NCI-H446 (cell line): Measurements from ENCODE around the gene TMC8.
A peak's percentile ranks its signal among the peaks of the same experiment; 100 is the strongest.
"Not testable (repeated sequence)": the region's sequence is repeated elsewhere in the genome, so short reads cannot be mapped to it uniquely, and the experiment has no call there.

Source experiments
- DNase-seq, 2 experiments: peaks; one replicate each; lab custom pipeline; 2025; lab: John Stamatoyannopoulos, UW

The TMC8 gene

DNA sequence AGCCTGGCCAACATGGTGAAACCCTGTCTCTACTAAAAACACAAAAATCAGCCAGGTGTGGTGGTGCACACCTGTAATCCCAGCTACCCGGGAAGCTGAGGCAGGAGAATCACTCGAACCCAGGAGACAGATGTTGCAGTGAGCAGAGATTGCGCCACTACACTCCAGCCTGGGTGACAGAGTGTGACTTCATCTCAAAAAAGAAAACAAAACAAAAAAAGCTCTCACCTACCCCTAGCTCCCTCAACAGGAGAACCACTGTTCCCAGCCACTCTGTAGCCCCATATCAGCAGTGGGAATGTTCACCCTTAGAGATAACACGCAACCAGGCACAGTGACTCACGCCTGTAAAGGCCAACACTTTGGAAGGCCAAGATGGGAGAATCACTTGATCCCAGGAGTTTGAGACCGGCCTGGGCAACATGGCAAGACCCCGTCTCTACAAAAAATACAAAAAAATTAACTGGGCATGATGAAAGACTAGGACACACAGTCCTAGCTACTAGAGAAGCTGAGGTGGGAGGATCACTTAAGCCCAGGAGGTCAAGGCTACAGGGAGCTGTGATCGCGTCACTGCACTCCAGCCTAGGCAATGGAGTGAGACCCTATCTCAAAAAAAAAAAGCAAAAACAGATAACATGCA is 5.4 kb downstream of the TMC8 start:
- DNase-seq = no peak

DNA sequence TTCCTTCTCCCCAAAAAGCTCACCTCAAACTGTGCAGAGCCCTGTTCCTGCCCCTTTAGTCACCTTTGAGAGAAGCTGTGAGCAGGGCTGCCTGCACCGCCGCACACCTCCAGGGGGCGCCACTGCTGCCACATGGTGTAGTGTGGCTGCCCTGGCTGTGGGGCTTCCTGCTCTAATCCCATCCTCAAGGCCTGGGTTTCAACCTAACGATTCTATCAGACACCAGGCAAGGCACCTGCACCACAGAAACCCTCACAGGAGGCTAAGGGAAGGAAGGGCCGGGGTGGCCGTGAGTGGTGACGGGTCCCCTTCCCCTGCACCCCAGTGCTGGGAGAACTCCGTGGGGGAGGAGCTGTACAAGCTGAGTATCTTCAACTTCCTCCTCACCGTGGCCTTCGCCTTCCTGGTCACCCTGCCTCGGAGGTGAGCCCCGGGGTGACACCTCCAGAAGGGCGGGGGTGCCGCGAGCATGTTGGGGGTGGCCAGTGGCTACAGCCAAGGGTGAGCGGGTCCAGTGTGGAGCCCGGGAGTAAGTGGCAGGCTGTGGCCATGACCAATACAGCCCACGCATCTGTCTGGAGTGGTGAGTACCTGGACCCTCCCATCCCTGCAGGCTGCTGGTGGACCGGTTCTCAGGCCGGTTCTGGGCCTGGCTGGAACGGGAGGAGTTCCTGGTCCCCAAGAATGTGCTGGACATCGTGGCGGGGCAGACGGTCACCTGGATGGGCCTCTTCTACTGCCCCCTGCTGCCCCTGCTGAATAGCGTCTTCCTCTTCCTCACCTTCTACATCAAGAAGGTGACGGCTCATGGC is 7.0 kb downstream of the TMC8 start:
- no peak for DNase-seq

DNA sequence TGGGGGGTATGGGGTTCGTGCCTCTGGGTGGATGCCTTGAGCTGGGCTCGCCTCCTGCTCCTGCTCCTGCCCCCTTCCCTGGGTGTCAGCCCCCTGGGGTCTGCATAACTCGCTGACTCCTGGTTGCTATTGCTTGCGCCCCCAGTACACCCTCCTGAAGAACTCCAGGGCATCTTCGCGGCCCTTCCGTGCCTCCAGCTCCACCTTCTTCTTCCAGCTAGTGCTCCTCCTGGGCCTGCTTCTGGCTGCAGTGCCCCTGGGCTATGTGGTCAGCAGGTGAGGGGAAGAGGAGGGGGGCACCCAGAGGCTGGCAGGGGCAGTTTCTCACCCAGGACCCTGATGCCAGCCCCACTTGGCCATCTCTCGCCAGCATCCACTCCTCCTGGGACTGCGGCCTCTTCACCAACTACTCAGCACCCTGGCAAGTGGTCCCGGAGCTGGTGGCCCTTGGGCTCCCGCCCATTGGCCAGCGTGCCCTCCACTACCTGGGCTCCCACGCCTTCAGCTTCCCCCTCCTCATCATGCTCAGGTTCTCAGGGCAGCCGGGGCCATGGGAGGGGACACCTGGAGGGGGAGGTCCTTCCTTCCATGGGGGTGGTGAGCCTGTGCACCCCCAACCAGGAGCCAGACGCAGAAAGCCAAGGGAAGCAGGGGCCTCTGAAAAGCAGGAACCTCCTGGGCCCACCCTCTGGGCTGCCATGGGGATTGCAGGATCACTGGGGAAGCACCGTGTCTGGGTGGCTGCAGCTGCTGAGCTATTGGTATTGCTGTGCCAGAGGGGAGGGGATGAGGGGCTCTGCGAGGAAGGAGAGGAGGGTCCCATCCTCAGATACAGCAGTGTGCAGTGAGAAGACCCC is 7.9 kb downstream of the TMC8 start:
- DNase-seq = no peak

- not testable (repeated sequence) for DNase-seq
These were observed 9.2 kb downstream of the TMC8 start for GRCh38 chr17:78139861-78140168.

GRCh38 chr17:78140169-78141051 is 9.8 kb downstream of the TMC8 start:
- DNase-seq = peak; percentile 81 to 94

DNA sequence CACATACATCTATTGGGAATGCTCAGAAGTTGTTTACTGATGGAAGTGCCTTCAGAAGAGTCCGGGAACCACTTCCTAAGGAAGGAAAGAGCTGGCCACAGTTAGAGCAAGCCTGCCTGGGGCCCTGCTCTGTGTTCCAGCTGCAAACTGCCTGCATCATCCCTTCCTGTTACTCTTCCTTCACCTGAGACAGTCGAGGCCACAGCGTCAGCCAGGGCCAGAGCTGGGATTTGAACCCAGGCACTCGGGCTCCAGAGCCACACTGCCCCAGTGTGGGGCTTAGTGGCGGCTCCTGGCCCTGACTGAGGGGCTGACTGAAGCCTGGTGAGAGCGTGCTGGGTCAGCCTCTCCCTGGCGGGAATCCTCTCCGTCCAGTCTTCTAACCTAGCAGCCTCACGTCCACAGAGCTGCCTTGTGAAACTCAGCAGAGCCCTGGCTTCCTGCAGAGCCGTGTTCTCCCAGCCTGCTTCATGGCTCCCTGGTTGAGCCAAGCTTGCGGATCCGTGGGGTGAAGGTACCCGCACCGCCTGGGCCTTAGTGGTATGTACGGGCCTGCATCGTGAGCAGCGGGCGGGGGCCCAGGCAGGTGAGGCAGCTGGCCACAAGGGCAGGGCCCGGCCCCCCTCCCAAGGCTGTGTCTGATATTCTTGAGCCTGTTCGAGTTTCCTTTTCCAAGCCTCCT is 11.0 kb downstream of the TMC8 start:
- DNase-seq = no peak

DNA sequence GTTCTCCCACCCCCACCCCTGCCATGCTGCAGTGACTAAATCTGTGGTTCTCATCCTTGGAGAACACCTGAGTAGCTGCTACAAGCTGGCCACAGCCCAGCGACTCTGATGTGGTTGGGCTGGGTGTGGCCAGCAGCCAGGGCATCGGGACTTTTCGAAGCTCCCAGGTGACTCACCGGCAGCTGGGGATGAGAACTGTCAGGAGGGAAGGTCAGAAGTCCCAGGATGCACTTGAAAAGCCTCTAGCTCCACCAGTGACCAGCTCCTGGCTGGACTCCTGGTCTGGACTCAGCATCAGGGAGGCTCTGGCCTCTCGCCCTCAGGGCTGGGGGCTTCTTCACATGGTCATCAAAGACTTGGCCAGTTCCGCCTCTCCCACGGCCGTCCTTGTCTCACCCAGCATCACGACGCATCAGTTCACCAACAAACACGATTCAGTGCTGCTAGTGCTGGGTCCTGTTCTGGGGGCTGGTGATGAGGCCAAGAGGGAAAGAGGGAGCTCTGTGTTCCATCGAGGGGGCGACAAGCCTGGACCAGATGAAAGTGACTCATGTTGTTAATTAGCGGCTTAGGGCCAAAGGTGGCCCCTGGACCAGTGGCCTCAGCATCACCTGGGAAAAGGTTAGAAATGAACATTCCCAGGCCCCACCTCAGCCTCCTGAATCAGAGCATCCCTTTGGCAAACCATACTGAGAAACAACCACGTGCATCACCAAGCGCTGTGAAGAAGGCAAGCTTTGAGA is 11.7 kb downstream of the TMC8 start:
- DNase-seq = no peak

GRCh38 chr17:78143214-78144146 is 12.9 kb downstream of the TMC8 start:
- DNase-seq = no peak

DNA sequence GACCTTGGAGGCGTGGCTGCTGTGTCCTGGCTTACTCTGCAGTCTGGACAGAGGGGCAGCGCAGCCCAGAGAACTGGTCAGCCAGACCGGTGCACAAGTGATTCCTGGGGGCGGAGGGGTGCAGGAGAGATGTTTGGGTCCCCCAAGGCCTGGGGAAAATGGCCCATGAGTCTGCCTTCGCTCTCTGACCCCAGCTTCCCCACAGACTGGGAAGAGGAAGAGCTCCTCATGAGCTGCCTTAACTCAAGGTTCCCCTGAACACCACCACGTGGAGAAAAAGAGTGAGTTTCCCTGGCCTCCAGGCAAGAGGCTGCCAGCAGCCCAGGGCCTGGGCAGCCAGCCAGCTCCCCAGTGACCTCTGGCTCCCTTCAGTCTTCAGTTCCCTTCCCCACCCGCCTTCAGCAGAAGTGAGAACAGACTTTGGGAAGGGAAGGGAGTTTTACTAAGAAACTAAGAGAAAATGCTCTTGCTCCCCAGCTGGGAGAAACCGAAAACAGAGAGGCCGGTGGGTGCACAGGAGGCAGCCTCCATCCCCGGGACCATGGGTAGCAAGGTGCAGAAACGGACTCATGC is 13.7 kb downstream of the TMC8 start:
- peak in 1 of 2 experiments; percentile 79 for DNase-seq

DNA sequence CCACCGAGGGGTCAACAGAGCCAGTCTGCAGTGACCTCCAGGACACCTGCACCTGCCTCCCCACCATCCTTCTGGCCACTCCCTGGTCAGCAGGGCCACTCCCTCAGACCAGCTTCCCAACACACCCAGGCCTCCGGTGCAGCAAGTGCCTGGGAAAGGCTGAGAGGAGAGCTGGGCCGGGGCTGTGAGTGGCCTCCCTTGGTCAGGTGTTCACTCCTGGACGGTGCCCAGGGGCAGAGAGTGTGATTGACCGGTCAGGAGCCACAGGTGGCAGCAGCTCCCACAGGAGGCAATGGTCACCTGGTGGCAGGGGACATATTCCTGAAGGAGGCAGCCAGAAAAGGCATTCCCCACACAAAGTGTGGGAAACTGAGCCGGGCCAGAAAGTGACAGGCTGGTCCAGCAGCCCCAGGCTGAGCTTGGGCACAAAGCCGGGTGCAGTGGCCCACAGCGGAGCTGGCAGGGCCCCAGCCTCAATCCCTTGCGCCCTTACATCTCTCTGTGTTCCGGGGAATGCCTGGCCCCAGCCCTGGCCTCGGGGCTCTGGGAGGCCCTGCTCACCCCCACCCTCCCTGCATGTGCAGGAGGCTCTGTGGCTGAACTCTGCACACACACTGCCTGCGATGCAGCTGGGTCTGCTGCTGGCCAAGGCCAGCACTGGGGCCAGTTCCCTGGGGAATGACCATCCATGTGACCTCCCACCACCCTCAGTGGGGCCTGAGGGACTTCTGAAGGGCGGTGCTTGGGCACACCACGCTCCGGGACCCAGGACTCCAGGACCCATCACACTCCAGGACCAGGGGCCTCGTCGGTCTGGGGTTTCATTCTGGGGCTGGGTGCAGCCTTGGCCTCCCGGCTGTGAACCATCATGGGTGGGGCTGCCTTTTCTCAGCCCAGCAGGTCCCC is 14.4 kb downstream of the TMC8 start:
- no peak for DNase-seq

DNA sequence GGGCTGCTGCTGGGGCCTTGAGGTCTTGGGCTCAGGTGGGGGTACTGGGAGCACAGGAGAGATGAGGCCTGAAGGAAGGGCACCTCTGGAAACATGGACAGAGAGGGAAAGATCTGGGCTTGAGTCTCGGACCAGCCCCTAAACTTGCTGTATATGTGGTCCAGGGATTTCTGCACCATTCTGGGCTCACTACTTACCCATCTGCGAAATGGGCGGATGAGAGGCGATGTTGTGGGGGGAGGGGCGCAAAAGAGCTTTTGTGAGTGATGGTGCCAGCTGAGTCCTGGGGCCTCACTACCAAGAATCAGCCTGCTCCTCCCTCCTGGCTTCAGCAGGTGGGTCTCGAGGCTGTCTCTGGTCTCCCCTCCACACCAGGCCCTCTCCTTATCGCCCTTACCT is 15.9 kb downstream of the TMC8 start:
- no peak for DNase-seq

DNA sequence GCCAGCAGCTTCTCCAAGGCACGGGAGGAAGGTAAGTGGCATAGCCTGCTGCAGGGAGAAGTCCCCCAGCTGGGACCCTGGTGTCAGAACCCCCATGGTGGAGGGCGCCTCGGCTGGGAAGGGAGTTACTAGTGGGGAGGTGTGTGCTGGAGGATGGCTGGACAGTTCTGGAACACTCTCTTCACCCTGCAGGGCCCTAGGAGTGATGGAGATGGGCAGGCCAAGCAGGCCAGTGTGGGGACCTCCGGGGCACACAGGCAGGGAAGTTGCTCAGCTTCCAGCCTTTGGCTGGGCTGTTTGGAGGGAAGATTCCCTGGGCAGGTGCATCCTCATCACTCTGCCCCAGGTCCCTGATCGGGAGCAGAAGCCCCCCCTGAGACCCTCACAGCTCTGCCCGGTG is 16.3 kb downstream of the TMC8 start:
- DNase-seq = no peak

GRCh38 chr17:78147315-78147998 is 16.9 kb downstream of the TMC8 start:
- DNase-seq = no peak

GRCh38 chr17:78148286-78149016 is 17.9 kb downstream of the TMC8 start:
- DNase-seq = no peak

GRCh38 chr17:78151514-78152008 is 21.0 kb downstream of the TMC8 start:
- no peak for DNase-seq
